ENCODE data around the gene LPAR1. TPM values are rescaled to one million over a fixed set of nuclear protein-coding genes. Genes with fewer than 3 reads are reported as not detected.
A peak's percentile ranks its signal among the peaks of the same experiment; 100 is the strongest.

Gene LPAR1
- total and polyA plus RNA-seq, 2 donors from 2014 or later = 2.9 to 28.2 TPM

- FAIRE-seq = no peak
Observed at GRCh38 chr9:110908894-110909293, 129.4 kb downstream of the LPAR1 start.

GRCh38 chr9:110900917-110901316 is 137.4 kb downstream of the LPAR1 start:
- DNase-seq = peak in 1 of 5 donors; percentile 37
- intact Hi-C loops (cut with DNase I) = no loop called here
- Histone ChIP-seq H3K4me1 (ENCODE audit: control insufficient read depth in 2 of 3, insufficient read depth in 2 of 3, low read depth in 1 of 3, low read length in 3 of 3) (peaks cover 0 to 2% (median 0%) of the 10 kb centered on the region in 3 donors), H3K27ac (ENCODE audit: low read depth in 2 of 2, low read length in 2 of 2) (no peak overlapping the region), H3K36me3 (ENCODE audit: control insufficient read depth in 2 of 3, insufficient read depth in 3 of 3, low read length in 3 of 3) (no peaks in the 10 kb centered on the region), H3K27me3 (ENCODE audit: control insufficient read depth, insufficient read depth, low read length) (no peaks in the 10 kb centered on the region), H3K9ac (ENCODE audit: low read length in 3 of 3) (no peak overlapping the region), H3K4me3 (ENCODE audit: low read length in 3 of 3) (no peak overlapping the region), H3K9me3 (ENCODE audit: control insufficient read depth in 2 of 3, insufficient read depth in 1 of 3, low read length in 3 of 3) (peaks cover 0 to 4% (median 0%) of the 10 kb centered on the region in 3 donors)
- no peak for FAIRE-seq
- TF ChIP-seq CTCF (IDR thresholded peaks at IDR 0.05; ENCODE audit: borderline replicate concordance, extremely low read depth, insufficient read depth) = no peak

More at GRCh38 chr9:110908894-110909293, 129.4 kb downstream of the LPAR1 start:
- no peak for DNase-seq
- Histone ChIP-seq H3K36me3 (ENCODE audit: control insufficient read depth in 2 of 3, insufficient read depth in 3 of 3, low read length in 3 of 3) (no peaks in the 10 kb centered on the region), H3K9ac (ENCODE audit: low read length in 3 of 3) (no peak overlapping the region), H3K27me3 (ENCODE audit: control insufficient read depth, insufficient read depth, low read length) (no peaks in the 10 kb centered on the region), H3K4me3 (ENCODE audit: low read length in 3 of 3) (no peak overlapping the region), H3K4me1 (ENCODE audit: control insufficient read depth in 2 of 3, insufficient read depth in 2 of 3, low read depth in 1 of 3, low read length in 3 of 3) (peaks cover 0 to 2% (median 0%) of the 10 kb centered on the region in 3 donors), H3K27ac (ENCODE audit: low read depth in 2 of 2, low read length in 2 of 2) (no peak overlapping the region), H3K9me3 (ENCODE audit: control insufficient read depth in 2 of 3, insufficient read depth in 1 of 3, low read length in 3 of 3) (peaks cover 0 to 10% (median 0%) of the 10 kb centered on the region in 3 donors)
- no peak for TF ChIP-seq CTCF (IDR thresholded peaks at IDR 0.05; ENCODE audit: borderline replicate concordance, extremely low read depth, insufficient read depth)
- intact Hi-C loops (cut with DNase I) = no loop called here

- no peak for TF ChIP-seq CTCF (IDR thresholded peaks at IDR 0.05; ENCODE audit: borderline replicate concordance, extremely low read depth, insufficient read depth)
- Histone ChIP-seq H3K4me3 (ENCODE audit: low read length in 3 of 3) (no peak overlapping the region), H3K27me3 (ENCODE audit: control insufficient read depth, insufficient read depth, low read length) (no peaks in the 10 kb centered on the region), H3K27ac (ENCODE audit: low read depth in 2 of 2, low read length in 2 of 2) (no peak overlapping the region), H3K9me3 (ENCODE audit: control insufficient read depth in 2 of 3, insufficient read depth in 1 of 3, low read length in 3 of 3) (peaks cover 0 to 4% (median 0%) of the 10 kb centered on the region in 3 donors), H3K36me3 (ENCODE audit: control insufficient read depth in 2 of 3, insufficient read depth in 3 of 3, low read length in 3 of 3) (no peaks in the 10 kb centered on the region), H3K4me1 (ENCODE audit: control insufficient read depth in 2 of 3, insufficient read depth in 2 of 3, low read depth in 1 of 3, low read length in 3 of 3) (peaks cover 0 to 2% (median 0%) of the 10 kb centered on the region in 3 donors), H3K9ac (ENCODE audit: low read length in 3 of 3) (no peak overlapping the region)
- no peak for DNase-seq
- intact Hi-C loops (cut with DNase I) = no loop called here
- no peak for FAIRE-seq
Observed at GRCh38 chr9:110900456-110900855, 137.8 kb downstream of the LPAR1 start.

GRCh38 chr9:110898866-110899265 is 139.4 kb downstream of the LPAR1 start:
- Histone ChIP-seq H3K9me3 (ENCODE audit: control insufficient read depth in 2 of 3, insufficient read depth in 1 of 3, low read length in 3 of 3) (peaks cover 0 to 4% (median 0%) of the 10 kb centered on the region in 3 donors), H3K36me3 (ENCODE audit: control insufficient read depth in 2 of 3, insufficient read depth in 3 of 3, low read length in 3 of 3) (no peaks in the 10 kb centered on the region), H3K4me1 (ENCODE audit: control insufficient read depth in 2 of 3, insufficient read depth in 2 of 3, low read depth in 1 of 3, low read length in 3 of 3) (peaks cover 0 to 2% (median 0%) of the 10 kb centered on the region in 3 donors), H3K9ac (ENCODE audit: low read length in 3 of 3) (no peak overlapping the region), H3K4me3 (ENCODE audit: low read length in 3 of 3) (no peak overlapping the region), H3K27ac (ENCODE audit: low read depth in 2 of 2, low read length in 2 of 2) (no peak overlapping the region), H3K27me3 (ENCODE audit: control insufficient read depth, insufficient read depth, low read length) (no peaks in the 10 kb centered on the region)
- DNase-seq (no peak), FAIRE-seq (no peak)
- TF ChIP-seq CTCF (IDR thresholded peaks at IDR 0.05; ENCODE audit: borderline replicate concordance, extremely low read depth, insufficient read depth) = no peak
- intact Hi-C loops (cut with DNase I) = no loop called here

Data from kidney (tissue), 14 donors.